ENCODE data around the gene CLPTM1L. TPM values are rescaled to one million over a fixed set of nuclear protein-coding genes. Genes with fewer than 3 reads are reported as not detected.

CLPTM1L gene
- polyA plus RNA-seq, 1 donor from 2014 or later = 61.6 TPM

DNA sequence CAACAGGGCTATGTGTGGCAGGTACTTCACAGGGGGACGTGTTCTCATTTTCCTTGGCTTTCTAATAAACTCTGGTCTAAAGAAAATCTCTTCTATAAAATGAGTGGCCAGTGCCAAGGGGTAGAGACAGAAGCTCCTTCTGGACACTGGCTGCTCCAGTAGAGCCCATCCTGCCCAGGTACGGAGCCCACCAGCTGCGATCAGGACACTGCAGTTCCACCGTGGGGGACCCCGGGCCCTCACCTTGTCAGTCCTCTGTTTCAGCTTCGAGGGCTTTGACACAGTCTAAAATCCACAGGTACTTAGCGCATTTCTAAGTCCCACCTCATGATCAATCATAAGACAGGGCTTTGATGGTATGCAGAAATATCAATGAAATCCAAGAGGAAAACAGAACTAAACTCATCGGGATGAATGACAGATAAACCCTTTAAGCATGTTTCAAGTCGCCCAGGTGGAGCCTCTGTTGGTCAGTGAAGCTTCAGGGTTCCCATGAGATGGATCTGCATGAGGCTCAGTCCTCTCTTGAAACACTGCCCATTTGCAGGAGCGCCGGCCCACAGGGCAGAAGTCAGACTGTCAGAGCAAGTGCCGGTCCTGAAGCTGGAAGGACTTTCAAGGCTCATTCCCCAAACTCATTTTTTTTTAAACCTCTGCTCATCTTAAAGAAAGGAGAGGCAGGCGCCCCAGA, 29.7 kb downstream of the CLPTM1L start:
- Histone ChIP-seq H3K9ac (ENCODE audit: low read length) (no peak overlapping the region), H3K9me2 (ENCODE audit: insufficient read depth, low read length) (no peaks in the 10 kb centered on the region), H3K79me2 (replicated peaks; ENCODE audit: insufficient read depth, low read length) (no peaks in the 10 kb centered on the region), H3K4me3 (ENCODE audit: low read length) (no peak overlapping the region), H3K36me3 (ENCODE audit: insufficient read depth, low read length) (no peaks in the 10 kb centered on the region), H3K27ac (ENCODE audit: low read length) (no peak overlapping the region), H3K9me3 (ENCODE audit: low read length) (no peaks in the 10 kb centered on the region), H2AFZ (ENCODE audit: low read depth, low read length) (no peak overlapping the region), H4K20me1 (ENCODE audit: insufficient read depth) (no peaks in the 10 kb centered on the region), H3K4me2 (ENCODE audit: low read length) (no peak overlapping the region), H3K27me3 (ENCODE audit: insufficient read depth, low read depth, low read length) (no peaks in the 10 kb centered on the region), H3F3A (ENCODE audit: insufficient read depth, low read length, poor library complexity, severe bottlenecking) (no peaks in the 10 kb centered on the region)
- TF ChIP-seq TAF1 (IDR thresholded peaks at IDR 0.05; ENCODE audit: low read depth) (no peak), RAD21 (conservative IDR thresholded peaks at IDR 0.05) (no peak), POLR2AphosphoS5 (IDR thresholded peaks at IDR 0.05) (no peak), EP300 (conservative IDR thresholded peaks at IDR 0.05; ENCODE audit: poor library complexity, severe bottlenecking) (no peak), MXI1 (conservative IDR thresholded peaks at IDR 0.05; ENCODE audit: poor library complexity, severe bottlenecking) (no peak), EZH2 (IDR thresholded peaks at IDR 0.05; ENCODE audit: borderline replicate concordance, insufficient read depth, low read length, poor library complexity, severe bottlenecking) (no peak), SMC3 (conservative IDR thresholded peaks at IDR 0.05; ENCODE audit: poor library complexity) (no peak)
- TF ChIP-seq, protein P1, sequence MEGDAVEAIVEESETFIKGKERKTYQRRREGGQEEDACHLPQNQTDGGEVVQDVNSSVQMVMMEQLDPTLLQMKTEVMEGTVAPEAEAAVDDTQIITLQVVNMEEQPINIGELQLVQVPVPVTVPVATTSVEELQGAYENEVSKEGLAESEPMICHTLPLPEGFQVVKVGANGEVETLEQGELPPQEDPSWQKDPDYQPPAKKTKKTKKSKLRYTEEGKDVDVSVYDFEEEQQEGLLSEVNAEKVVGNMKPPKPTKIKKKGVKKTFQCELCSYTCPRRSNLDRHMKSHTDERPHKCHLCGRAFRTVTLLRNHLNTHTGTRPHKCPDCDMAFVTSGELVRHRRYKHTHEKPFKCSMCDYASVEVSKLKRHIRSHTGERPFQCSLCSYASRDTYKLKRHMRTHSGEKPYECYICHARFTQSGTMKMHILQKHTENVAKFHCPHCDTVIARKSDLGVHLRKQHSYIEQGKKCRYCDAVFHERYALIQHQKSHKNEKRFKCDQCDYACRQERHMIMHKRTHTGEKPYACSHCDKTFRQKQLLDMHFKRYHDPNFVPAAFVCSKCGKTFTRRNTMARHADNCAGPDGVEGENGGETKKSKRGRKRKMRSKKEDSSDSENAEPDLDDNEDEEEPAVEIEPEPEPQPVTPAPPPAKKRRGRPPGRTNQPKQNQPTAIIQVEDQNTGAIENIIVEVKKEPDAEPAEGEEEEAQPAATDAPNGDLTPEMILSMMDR (IDR thresholded peaks at IDR 0.05; ENCODE audit: poor library complexity, severe bottlenecking) = no peak
- TF ChIP-seq, protein P2, sequence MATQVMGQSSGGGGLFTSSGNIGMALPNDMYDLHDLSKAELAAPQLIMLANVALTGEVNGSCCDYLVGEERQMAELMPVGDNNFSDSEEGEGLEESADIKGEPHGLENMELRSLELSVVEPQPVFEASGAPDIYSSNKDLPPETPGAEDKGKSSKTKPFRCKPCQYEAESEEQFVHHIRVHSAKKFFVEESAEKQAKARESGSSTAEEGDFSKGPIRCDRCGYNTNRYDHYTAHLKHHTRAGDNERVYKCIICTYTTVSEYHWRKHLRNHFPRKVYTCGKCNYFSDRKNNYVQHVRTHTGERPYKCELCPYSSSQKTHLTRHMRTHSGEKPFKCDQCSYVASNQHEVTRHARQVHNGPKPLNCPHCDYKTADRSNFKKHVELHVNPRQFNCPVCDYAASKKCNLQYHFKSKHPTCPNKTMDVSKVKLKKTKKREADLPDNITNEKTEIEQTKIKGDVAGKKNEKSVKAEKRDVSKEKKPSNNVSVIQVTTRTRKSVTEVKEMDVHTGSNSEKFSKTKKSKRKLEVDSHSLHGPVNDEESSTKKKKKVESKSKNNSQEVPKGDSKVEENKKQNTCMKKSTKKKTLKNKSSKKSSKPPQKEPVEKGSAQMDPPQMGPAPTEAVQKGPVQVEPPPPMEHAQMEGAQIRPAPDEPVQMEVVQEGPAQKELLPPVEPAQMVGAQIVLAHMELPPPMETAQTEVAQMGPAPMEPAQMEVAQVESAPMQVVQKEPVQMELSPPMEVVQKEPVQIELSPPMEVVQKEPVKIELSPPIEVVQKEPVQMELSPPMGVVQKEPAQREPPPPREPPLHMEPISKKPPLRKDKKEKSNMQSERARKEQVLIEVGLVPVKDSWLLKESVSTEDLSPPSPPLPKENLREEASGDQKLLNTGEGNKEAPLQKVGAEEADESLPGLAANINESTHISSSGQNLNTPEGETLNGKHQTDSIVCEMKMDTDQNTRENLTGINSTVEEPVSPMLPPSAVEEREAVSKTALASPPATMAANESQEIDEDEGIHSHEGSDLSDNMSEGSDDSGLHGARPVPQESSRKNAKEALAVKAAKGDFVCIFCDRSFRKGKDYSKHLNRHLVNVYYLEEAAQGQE (IDR thresholded peaks at IDR 0.05; ENCODE audit: borderline replicate concordance) = no peak

DNA sequence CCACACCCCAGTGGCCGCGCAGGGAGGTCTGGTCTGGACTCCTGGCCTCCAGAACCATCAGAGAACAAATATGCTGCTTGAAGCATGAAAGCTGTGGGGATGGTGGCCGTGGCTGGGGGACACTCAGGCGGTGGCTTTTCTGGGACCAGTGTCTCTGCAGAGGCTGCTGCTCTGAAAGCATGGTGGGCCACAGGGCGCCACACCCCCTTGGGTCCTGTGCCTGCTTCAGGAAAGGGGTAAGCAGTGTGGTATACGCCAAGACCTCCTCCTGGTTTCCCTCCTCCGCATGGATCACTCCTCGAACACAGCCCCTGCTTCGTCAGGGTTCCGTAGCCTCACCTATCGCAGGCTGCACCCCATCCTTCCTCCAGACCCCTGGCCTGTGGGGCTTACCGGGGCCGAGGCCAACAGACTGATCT, 30.3 kb downstream of the CLPTM1L start:
- TF ChIP-seq, protein P1 (IDR thresholded peaks at IDR 0.05; ENCODE audit: poor library complexity, severe bottlenecking) = no peak
- no peak for TF ChIP-seq EP300 (conservative IDR thresholded peaks at IDR 0.05; ENCODE audit: poor library complexity, severe bottlenecking)
- TF ChIP-seq, protein P2 (IDR thresholded peaks at IDR 0.05; ENCODE audit: borderline replicate concordance) = no peak
- no peak for TF ChIP-seq EZH2 (IDR thresholded peaks at IDR 0.05; ENCODE audit: borderline replicate concordance, insufficient read depth, low read length, poor library complexity, severe bottlenecking)
- no peak for TF ChIP-seq SMC3 (conservative IDR thresholded peaks at IDR 0.05; ENCODE audit: poor library complexity)
- TF ChIP-seq TAF1 (IDR thresholded peaks at IDR 0.05; ENCODE audit: low read depth) = no peak
- TF ChIP-seq POLR2AphosphoS5 (IDR thresholded peaks at IDR 0.05) = no peak
- TF ChIP-seq MXI1 (conservative IDR thresholded peaks at IDR 0.05; ENCODE audit: poor library complexity, severe bottlenecking) = no peak
- no peak for TF ChIP-seq RAD21 (conservative IDR thresholded peaks at IDR 0.05)
- Histone ChIP-seq H3K9me3 (ENCODE audit: low read length) (no peaks in the 10 kb centered on the region), H3K4me3 (ENCODE audit: low read length) (no peak overlapping the region), H3K36me3 (ENCODE audit: insufficient read depth, low read length) (no peaks in the 10 kb centered on the region), H3K9ac (ENCODE audit: low read length) (no peak overlapping the region), H3K9me2 (ENCODE audit: insufficient read depth, low read length) (no peaks in the 10 kb centered on the region), H4K20me1 (ENCODE audit: insufficient read depth) (no peaks in the 10 kb centered on the region), H3K27me3 (ENCODE audit: insufficient read depth, low read depth, low read length) (no peaks in the 10 kb centered on the region), H3K27ac (ENCODE audit: low read length) (no peak overlapping the region), H2AFZ (ENCODE audit: low read depth, low read length) (no peak overlapping the region), H3K4me2 (ENCODE audit: low read length) (no peak overlapping the region), H3F3A (ENCODE audit: insufficient read depth, low read length, poor library complexity, severe bottlenecking) (no peaks in the 10 kb centered on the region), H3K79me2 (replicated peaks; ENCODE audit: insufficient read depth, low read length) (no peaks in the 10 kb centered on the region)

All from neural cell (in vitro differentiated cells).